ENCODE data around the gene GLT6D1.

Gene GLT6D1

DNA sequence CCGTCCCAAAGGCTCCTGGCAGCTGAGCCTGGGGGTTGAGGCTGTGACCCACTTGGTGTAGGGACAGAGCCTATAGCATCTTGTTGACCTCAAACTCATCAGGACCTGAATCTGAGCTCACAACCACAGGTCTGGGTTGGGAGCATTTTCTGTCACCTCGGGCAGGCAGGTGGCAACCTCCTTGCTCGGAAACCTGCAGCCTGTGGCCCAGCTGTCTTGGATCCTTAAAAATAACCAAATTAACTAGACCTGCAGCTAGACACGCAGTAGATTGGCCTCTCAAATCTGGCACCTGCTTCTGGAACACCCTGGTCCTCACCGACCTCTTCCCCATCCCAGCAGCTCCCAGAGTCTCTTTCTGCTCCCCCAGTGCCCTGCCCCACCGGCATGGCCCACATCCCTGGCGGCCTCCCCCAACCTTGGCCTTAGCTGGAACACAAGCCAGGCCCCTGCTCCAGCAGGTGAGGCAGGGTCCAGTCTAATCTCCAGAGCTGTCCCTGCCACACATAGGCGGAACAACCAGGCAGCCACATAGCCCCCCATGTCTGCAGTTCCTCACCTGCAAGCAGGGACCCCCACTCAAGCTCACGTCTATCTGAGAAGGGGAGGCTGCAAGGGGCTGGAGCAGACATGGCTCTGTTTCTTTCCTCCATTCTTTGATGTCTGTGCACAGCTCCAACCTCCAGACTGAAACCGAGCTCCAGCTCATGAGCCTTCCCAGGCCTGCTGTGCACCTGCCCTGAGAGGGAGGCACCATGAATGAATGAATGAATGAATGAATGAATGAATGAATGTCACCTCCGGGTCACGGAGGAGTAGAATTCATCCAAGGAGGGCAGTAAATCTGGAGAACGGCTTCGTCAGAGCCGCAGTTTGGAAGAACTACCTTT is 49.5 kb downstream of the GLT6D1 start:
- no peaks in the 10 kb centered on the region for H3K36me3 ChIP-seq (replicated peaks; ENCODE audit: low read depth, low read length)
- H3K27me3 ChIP-seq (ENCODE audit: low read depth, low read length): peaks cover 6% of the 10 kb centered on the region; the same call in 1 of the 2 replicates
- no peak overlapping the region for H3K27ac ChIP-seq (ENCODE audit: low read length)
- no peaks in the 10 kb centered on the region for H3K9me3 ChIP-seq (ENCODE audit: insufficient read depth, low read length)
- no peak overlapping the region for H3K4me3 ChIP-seq (ENCODE audit: low read length)
- no peaks in the 10 kb centered on the region for H3K79me2 ChIP-seq (ENCODE audit: low read length)
- H3K4me1 ChIP-seq (ENCODE audit: low read length): no peaks in the 10 kb centered on the region
- TF ChIP-seq EZH2phosphoT487 (IDR thresholded peaks at IDR 0.05; ENCODE audit: low read depth): no peak
- TF ChIP-seq, protein P1, sequence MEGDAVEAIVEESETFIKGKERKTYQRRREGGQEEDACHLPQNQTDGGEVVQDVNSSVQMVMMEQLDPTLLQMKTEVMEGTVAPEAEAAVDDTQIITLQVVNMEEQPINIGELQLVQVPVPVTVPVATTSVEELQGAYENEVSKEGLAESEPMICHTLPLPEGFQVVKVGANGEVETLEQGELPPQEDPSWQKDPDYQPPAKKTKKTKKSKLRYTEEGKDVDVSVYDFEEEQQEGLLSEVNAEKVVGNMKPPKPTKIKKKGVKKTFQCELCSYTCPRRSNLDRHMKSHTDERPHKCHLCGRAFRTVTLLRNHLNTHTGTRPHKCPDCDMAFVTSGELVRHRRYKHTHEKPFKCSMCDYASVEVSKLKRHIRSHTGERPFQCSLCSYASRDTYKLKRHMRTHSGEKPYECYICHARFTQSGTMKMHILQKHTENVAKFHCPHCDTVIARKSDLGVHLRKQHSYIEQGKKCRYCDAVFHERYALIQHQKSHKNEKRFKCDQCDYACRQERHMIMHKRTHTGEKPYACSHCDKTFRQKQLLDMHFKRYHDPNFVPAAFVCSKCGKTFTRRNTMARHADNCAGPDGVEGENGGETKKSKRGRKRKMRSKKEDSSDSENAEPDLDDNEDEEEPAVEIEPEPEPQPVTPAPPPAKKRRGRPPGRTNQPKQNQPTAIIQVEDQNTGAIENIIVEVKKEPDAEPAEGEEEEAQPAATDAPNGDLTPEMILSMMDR (IDR thresholded peaks at IDR 0.05; ENCODE audit: low read depth, low read length): no peak
- H3K4me2 ChIP-seq (ENCODE audit: low read length): no peak overlapping the region
- no peak overlapping the region for H2AFZ ChIP-seq (ENCODE audit: low read depth, low read length)
- H3K9ac ChIP-seq (ENCODE audit: low read length): no peak overlapping the region
- no peaks in the 10 kb centered on the region for H4K20me1 ChIP-seq (ENCODE audit: insufficient read depth, low read length)

DNA sequence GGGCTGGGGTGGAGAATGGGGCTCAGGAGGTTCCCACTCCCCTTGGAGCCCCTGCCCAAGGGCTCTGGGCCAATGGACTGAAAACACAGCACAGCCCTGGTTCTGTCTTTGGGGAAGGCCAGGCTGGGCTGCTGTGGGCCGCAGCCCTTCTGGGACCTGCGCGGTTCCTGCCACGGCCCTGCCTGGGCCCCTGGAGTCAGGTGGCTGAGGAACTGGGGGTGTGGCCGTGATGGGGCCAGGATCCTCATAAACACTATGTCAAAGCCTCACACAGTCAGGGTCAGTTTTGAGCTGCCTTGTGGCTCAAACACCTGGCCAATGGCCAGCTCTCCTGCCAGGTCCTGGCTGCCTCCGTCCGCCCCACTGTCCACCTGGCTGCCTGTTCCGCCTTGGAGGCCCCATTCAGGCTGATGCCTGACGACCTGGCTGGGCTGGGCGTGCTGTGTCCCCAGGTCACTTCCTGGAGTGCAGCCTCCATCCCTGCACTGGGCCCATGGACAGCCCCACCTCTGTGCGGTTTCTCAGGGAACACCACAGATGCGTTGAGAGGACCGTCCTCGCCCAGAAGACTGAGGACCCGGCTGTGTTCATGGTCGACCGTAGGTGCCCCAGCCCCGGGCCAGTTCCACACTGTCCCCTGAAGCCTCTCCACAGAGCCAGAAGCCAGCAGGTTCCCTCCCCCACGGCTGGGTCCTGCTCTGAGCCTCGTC is 50.3 kb downstream of the GLT6D1 start:
- Histone ChIP-seq H3K9me3 (ENCODE audit: insufficient read depth, low read length) (no peaks in the 10 kb centered on the region), H3K9ac (ENCODE audit: low read length) (no peak overlapping the region), H3K27me3 (ENCODE audit: low read depth, low read length) (0 out of 2 replicates have a peak, but pooled peaks cover 5% of the 10 kb centered on the region), H3K4me2 (ENCODE audit: low read length) (no peak overlapping the region), H3K36me3 (replicated peaks; ENCODE audit: low read depth, low read length) (no peaks in the 10 kb centered on the region), H3K79me2 (ENCODE audit: low read length) (no peaks in the 10 kb centered on the region), H3K4me3 (ENCODE audit: low read length) (no peak overlapping the region), H3K4me1 (ENCODE audit: low read length) (no peaks in the 10 kb centered on the region), H3K27ac (ENCODE audit: low read length) (no peak overlapping the region), H4K20me1 (ENCODE audit: insufficient read depth, low read length) (no peaks in the 10 kb centered on the region), H2AFZ (ENCODE audit: low read depth, low read length) (no peak overlapping the region)
- TF ChIP-seq, protein P1 (IDR thresholded peaks at IDR 0.05; ENCODE audit: low read depth, low read length): no peak
- TF ChIP-seq EZH2phosphoT487 (IDR thresholded peaks at IDR 0.05; ENCODE audit: low read depth): no peak

DNA sequence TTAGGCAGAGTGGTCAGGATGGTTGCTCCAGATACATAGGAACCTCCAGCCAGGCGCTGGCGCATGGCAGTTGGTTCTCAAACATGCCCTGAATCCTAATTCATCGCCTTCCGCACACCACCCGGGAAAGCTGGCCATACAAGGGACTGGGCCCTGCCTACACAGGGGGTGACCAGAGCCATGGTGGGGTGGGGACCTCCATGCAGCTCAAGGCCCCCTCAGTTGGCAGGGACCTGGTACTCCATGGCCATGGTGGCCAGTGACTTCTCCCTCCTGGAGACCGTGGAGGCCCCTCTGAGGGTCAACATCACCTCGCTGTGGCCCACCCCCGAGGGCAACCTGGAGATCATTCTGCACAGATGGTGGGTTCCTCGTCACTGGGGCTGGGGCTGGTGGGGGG is 51.0 kb downstream of the GLT6D1 start:
- Histone ChIP-seq H3K9me3 (ENCODE audit: insufficient read depth, low read length) (no peaks in the 10 kb centered on the region), H3K79me2 (ENCODE audit: low read length) (no peaks in the 10 kb centered on the region), H3K27me3 (ENCODE audit: low read depth, low read length) (no peaks in the 10 kb centered on the region), H3K27ac (ENCODE audit: low read length) (no peak overlapping the region), H3K9ac (ENCODE audit: low read length) (no peak overlapping the region), H4K20me1 (ENCODE audit: insufficient read depth, low read length) (no peaks in the 10 kb centered on the region), H3K4me2 (ENCODE audit: low read length) (no peak overlapping the region), H2AFZ (ENCODE audit: low read depth, low read length) (no peak overlapping the region), H3K4me1 (ENCODE audit: low read length) (no peaks in the 10 kb centered on the region), H3K4me3 (ENCODE audit: low read length) (no peak overlapping the region), H3K36me3 (replicated peaks; ENCODE audit: low read depth, low read length) (no peaks in the 10 kb centered on the region)
- TF ChIP-seq EZH2phosphoT487 (IDR thresholded peaks at IDR 0.05; ENCODE audit: low read depth): no peak
- TF ChIP-seq, protein P1 (IDR thresholded peaks at IDR 0.05; ENCODE audit: low read depth, low read length): no peak

DNA sequence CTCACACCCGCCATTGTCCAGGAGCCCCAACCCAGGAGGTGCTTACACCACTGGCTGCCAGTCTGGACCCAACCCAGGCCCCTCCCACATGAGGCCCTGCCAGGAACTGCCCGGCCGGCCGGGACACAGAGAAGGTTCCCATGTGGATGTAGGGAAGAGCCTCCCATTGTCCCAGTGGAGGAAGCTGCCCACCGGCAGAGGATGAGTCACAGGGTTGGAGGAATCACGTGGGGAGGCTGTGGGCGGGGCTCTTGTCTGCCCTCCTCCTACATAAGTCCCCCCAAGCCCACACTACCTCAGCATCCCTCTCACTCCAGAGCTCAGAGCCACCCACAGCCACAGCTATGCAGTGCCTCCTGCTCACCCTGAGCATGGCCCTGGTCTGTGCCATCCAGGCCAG is 51.7 kb downstream of the GLT6D1 start:
- no peaks in the 10 kb centered on the region for H3K27me3 ChIP-seq (ENCODE audit: low read depth, low read length)
- H4K20me1 ChIP-seq (ENCODE audit: insufficient read depth, low read length): no peaks in the 10 kb centered on the region
- H3K79me2 ChIP-seq (ENCODE audit: low read length): no peaks in the 10 kb centered on the region
- H3K27ac ChIP-seq (ENCODE audit: low read length): no peak overlapping the region
- no peak for TF ChIP-seq EZH2phosphoT487 (IDR thresholded peaks at IDR 0.05; ENCODE audit: low read depth)
- TF ChIP-seq, protein P1 (IDR thresholded peaks at IDR 0.05; ENCODE audit: low read depth, low read length): no peak
- no peaks in the 10 kb centered on the region for H3K36me3 ChIP-seq (replicated peaks; ENCODE audit: low read depth, low read length)
- H3K4me1 ChIP-seq (ENCODE audit: low read length): no peaks in the 10 kb centered on the region
- H3K4me3 ChIP-seq (ENCODE audit: low read length): no peak overlapping the region
- H3K4me2 ChIP-seq (ENCODE audit: low read length): no peak overlapping the region
- H3K9ac ChIP-seq (ENCODE audit: low read length): no peak overlapping the region
- H3K9me3 ChIP-seq (ENCODE audit: insufficient read depth, low read length): no peaks in the 10 kb centered on the region
- no peak overlapping the region for H2AFZ ChIP-seq (ENCODE audit: low read depth, low read length)

All from OCI-LY3 (cell line).